Lower leg skin (tissue), 4 donors: ENCODE data around the gene RAPGEF6. TPM values are rescaled to one million over a fixed set of nuclear protein-coding genes. Genes with fewer than 3 reads are reported as not detected.

Experiments
- DNase-seq, 2 donors: peaks; one replicate each; pipeline ENCODE4 v3.0.0-alpha.2; 2019; ENCODE audit warnings: low spot score in 2 of 2
- H3K4me3 ChIP-seq: fragments of 200-600 bp; sonication (generic); 2 replicates; pipeline ENCODE4 v1.5.1; 2017; ENCODE audit warnings: mild to moderate bottlenecking, low read depth; ENCODE audit not compliant: poor library complexity, severe bottlenecking
- CTCF ChIP-seq, 3 donors: fragments of 450-650 bp; IDR thresholded peaks; one replicate each; pipeline ENCODE4 v1.5.1; 2016; ENCODE audit warnings: antibody characterized with exemption in 3 of 3, mild to moderate bottlenecking in 3 of 3, moderate library complexity in 2 of 3
- POLR2A ChIP-seq, 2 donors: fragments of 450-650 bp; IDR thresholded peaks; one replicate each; pipeline ENCODE4 v1.6.1; 2016 to 2017; ENCODE audit warnings: antibody characterized with exemption in 2 of 2, mild to moderate bottlenecking in 1 of 2, moderate library complexity in 1 of 2
- WGBS, 2 donors: methylation state at CpG; one replicate each; pipeline ENCODE4 v1.1.5; 2018; 5-methylcytosine and 5-hydroxymethylcytosine counted together
- intact Hi-C: fragments of 100-400 bp; cut with DNase I; formaldehyde crosslinking; loops from one replicate; pipeline ENCODE4 v1.15.0; 2023; ENCODE audit warnings: low total_unique reads
- total RNA-seq, 4 donors: library from RNA; depleted of rRNA; stranded (reverse); fragments of >200 nt; gene quantifications; one replicate each; pipeline ENCODE4 v1.1.0, GENCODE V29; 2016

Gene RAPGEF6
- total RNA-seq, 4 donors from 2014 or later: 16.8 to 20.2 (median 18.9) TPM

DNA sequence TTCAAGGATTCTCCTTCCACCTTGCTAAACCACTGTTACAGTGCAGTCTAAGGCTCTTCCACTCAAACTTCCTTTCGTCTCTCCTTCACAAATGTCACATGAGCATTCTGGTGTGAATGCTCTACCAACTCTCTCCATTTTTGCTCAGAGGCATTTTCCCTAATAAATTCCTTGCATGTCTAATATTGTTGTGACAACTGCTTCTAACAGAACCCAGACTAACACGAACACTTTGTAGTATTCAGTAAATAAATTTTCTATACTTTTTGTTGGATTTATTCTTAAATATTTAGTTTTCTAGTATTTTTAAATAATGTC is 24.0 kb downstream of the RAPGEF6 start:
- TF ChIP-seq CTCF (IDR thresholded peaks at IDR 0.05) (no peak), POLR2A (IDR thresholded peaks at IDR 0.05) (no peak)
- H3K4me3 ChIP-seq: no peak overlapping the region
- intact Hi-C loops: loop anchor here (5.0 kb wide), 1 partner anchor 1319 kb away; no protein-coding TSS in a partner anchor

DNA sequence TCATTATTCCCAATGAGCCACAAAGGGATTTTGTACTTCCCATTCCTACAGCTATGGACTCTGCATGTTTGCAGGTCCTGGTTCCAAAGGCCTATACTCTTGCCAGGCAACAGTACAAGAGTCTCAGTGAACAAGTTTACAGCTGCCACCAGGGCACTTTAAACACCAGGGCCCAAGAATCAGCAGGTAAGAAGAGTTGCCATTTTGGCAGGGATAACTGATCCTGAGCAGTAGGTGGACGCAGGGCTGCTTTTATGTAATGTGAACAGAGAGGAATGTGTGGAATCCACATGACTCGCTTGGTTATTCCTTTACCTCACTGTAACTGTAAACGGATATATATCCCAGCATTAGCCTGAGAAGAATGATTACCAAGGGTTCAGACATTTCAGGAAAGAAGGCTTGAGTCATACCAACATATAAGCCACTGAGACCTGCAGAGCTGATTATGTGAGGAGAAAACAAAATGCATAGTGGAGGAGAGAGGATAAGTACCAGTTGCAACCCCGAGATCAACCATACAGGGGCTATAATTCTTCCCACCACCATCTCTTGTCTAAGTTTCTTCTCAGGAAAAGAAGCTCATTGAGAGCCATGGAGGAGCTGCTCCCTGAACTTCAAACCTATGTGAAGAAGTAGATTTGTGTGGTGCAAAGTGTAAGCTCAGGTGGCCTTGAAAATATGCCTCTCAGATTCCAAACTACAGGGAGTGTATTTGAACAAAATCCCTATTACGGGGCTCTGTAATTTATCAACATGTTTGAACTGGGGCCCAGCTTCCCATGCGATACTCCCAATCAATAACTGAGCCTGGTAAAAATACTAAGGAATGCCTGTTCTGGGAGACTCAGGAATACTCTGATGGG is 24.6 kb downstream of the RAPGEF6 start:
- intact Hi-C loops: loop anchor here (5.0 kb wide), 1 partner anchor 1318 kb away; no protein-coding TSS in a partner anchor
- no peak overlapping the region for H3K4me3 ChIP-seq
- 79 to 80% methylated on average over 6 of the region's 6 CpGs for WGBS, 2 donors
- TF ChIP-seq POLR2A (IDR thresholded peaks at IDR 0.05) (no peak), CTCF (IDR thresholded peaks at IDR 0.05) (no peak)
- no peak for DNase-seq

More for the DNA sequence above, 24.0 kb downstream of the RAPGEF6 start:
- WGBS, 2 donors: 85 to 86% methylated on average over 2 of the region's 2 CpGs
- DNase-seq: no peak

DNA sequence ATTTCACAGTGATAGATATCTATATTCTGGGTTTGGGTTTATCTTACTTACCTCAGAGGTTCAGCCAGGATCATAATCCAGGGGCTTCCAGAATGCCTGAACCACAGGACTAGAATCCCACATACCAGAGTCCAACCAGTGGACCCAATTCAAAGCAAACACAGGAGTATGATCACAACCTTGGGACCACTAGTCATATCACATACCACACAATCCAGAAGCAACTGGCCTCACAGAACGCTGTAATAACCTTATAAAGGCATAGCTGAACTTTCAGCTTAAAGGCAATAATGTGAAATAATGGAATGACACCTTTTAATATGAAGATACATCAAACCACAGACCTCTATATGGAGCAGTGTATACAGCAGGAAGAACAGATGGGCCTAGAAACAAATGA is 25.3 kb downstream of the RAPGEF6 start:
- intact Hi-C loops: loop anchor here (5.0 kb wide), 1 partner anchor 1317 kb away; no protein-coding TSS in a partner anchor
- DNase-seq: no peak
- H3K4me3 ChIP-seq: no peak overlapping the region
- 91 to 100% methylated on average over 1 of the region's 1 CpG for WGBS, 2 donors
- no peak for TF ChIP-seq CTCF (IDR thresholded peaks at IDR 0.05)
- no peak for TF ChIP-seq POLR2A (IDR thresholded peaks at IDR 0.05)

- no peak for DNase-seq
- no peak overlapping the region for H3K4me3 ChIP-seq
- intact Hi-C loops: no loop called here
- WGBS, 2 donors: 86 to 95% methylated on average over 5 of the region's 5 CpGs
- TF ChIP-seq CTCF (IDR thresholded peaks at IDR 0.05) (no peak), POLR2A (IDR thresholded peaks at IDR 0.05) (no peak)
Measured at GRCh38 chr5:131608597-131608996, 26.4 kb downstream of the RAPGEF6 start.

DNA sequence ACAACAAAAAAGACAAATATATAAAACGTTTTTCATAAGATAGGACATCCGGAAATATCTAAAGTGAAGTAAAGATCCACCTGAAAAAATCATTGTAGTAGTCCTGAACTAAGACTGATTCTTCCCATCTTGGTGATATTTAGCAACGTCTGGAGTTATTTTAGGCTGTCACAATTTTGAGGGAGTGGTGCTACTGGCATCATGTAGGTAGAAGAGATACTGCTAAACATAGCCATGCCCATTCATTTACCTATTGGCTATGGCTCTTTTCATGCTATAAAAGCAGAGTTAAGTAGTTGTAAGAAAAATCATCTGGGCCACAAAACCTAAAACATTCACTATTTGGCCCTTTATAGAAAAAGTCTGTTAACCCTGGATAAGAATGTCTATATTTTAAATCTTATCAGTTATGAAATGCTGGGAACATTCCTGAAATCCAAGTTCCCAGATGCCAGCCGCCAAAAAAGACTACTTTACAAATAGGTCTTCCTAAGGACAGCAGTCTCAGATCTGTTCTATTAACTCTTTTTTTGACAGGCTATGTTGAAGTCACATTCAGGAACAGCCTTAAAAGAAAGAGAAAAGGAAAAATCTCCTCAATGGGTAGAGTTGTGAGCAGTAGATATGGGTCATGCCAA is 27.0 kb downstream of the RAPGEF6 start:
- no peak for DNase-seq
- 56% methylated on average over 4 of the region's 4 CpGs for WGBS, 2 donors
- no peak overlapping the region for H3K4me3 ChIP-seq
- TF ChIP-seq POLR2A (IDR thresholded peaks at IDR 0.05): no peak
- no peak for TF ChIP-seq CTCF (IDR thresholded peaks at IDR 0.05)
- intact Hi-C loops: no loop called here
